HEK293 (cell line): ENCODE data around the gene EXOC8.

Source experiments
- CTCF ChIA-PET: fragments of 350-600 bp; formaldehyde crosslinking; extraction: SDS; loops from one replicate; lab custom pipeline; 2021; ENCODE audit warnings: antibody characterized with exemption; lab: Yijun Ruan, JAX
- POLR2A ChIA-PET: fragments of 300-600 bp; formaldehyde crosslinking; extraction: SDS; loops from one replicate; lab custom pipeline; 2020; ENCODE audit warnings: antibody characterized with exemption, inconsistent platforms; lab: Yijun Ruan, JAX
- H3K27ac ChIP-seq: fragments of 200-500 bp; sonication (Bioruptor generic); 2 replicates; pipeline ENCODE4 v1.5.1; 2014; ENCODE audit warnings: low read depth, low read length, control low read depth, inconsistent platforms; ENCODE audit errors: extremely low read depth
- H3K36me3 ChIP-seq, 2 experiments: fragments of 200-500 bp in 1 of 2; sonication (Bioruptor generic) in 1 of 2; 1 replicate in 1 of 2; 2 replicates in 1 of 2; pipeline ENCODE4 v1.5.1; 2014 to 2017; ENCODE audit warnings: inconsistent platforms in 2 of 2, low read length in 2 of 2; ENCODE audit not compliant: control insufficient read depth in 2 of 2, insufficient read depth in 1 of 2
- H3K4me1 ChIP-seq: fragments of 200-500 bp; sonication (Bioruptor generic); 2 replicates; pipeline ENCODE4 v1.5.1; 2014; ENCODE audit warnings: mild to moderate bottlenecking, low read length, inconsistent platforms; ENCODE audit not compliant: control insufficient read depth, insufficient read depth
- H3K4me3 ChIP-seq: 2 replicates; pipeline ENCODE4 v1.5.1; 2011; ENCODE audit warnings: low read depth, mild to moderate bottlenecking, control low read depth, low read length, moderate library complexity
- H3K9me3 ChIP-seq: fragments of 200-500 bp; sonication (Bioruptor generic); 2 replicates; pipeline ENCODE4 v1.5.1; 2014; ENCODE audit warnings: low read depth, low read length, inconsistent platforms; ENCODE audit not compliant: control insufficient read depth, insufficient read depth
- CTCF ChIP-seq: fragments of 450-650 bp; formaldehyde crosslinking; IDR thresholded peaks from 2 replicates; pipeline ENCODE4 v1.5.1; 2016; ENCODE audit warnings: missing biosample characterization, missing genetic modification characterization
- GLI4 ChIP-seq: fragments of 450-650 bp; formaldehyde crosslinking; IDR thresholded peaks from 2 replicates; pipeline ENCODE4 v1.5.1; 2016; ENCODE audit warnings: missing biosample characterization, missing genetic modification characterization
- HOXC10 ChIP-seq: sonication (generic); formaldehyde crosslinking; IDR thresholded peaks from 2 replicates; pipeline ENCODE4 v1.8.1; 2023; ENCODE audit warnings: mild to moderate bottlenecking, missing genetic modification reagents
- IKZF3 ChIP-seq: fragments of 450-650 bp; IDR thresholded peaks from 2 replicates; pipeline ENCODE4 v1.5.0; 2018; ENCODE audit warnings: missing biosample characterization, mild to moderate bottlenecking, missing genetic modification characterization, moderate library complexity
- KLF16 ChIP-seq: fragments of 450-650 bp; formaldehyde crosslinking; IDR thresholded peaks from 2 replicates; pipeline ENCODE4 v1.5.1; 2017; ENCODE audit warnings: missing biosample characterization, missing genetic modification characterization
- KLF17 ChIP-seq: fragments of 450-650 bp; formaldehyde crosslinking; IDR thresholded peaks from 2 replicates; pipeline ENCODE4 v1.5.1; 2016; ENCODE audit warnings: missing biosample characterization, missing genetic modification characterization
- KLF9 ChIP-seq: fragments of 450-650 bp; formaldehyde crosslinking; IDR thresholded peaks from 2 replicates; pipeline ENCODE4 v1.5.1; 2016; ENCODE audit warnings: missing biosample characterization, missing genetic modification characterization, low read depth
- PBX3 ChIP-seq: sonication (generic); formaldehyde crosslinking; IDR thresholded peaks from 2 replicates; pipeline ENCODE4 v1.8.1; 2022; ENCODE audit warnings: mild to moderate bottlenecking, moderate library complexity, missing genetic modification reagents
- SCRT2 ChIP-seq: fragments of 450-650 bp; formaldehyde crosslinking; IDR thresholded peaks from 2 replicates; pipeline ENCODE4 v1.5.1; 2016; ENCODE audit warnings: missing biosample characterization, missing genetic modification characterization
- YY1 ChIP-seq: fragments of 450-650 bp; formaldehyde crosslinking; IDR thresholded peaks from 2 replicates; pipeline ENCODE4 v1.5.1; 2018; ENCODE audit warnings: missing biosample characterization, missing genetic modification characterization
- ZBTB48 ChIP-seq: fragments of 450-650 bp; formaldehyde crosslinking; IDR thresholded peaks from 2 replicates; pipeline ENCODE4 v1.5.1; 2016; ENCODE audit warnings: missing biosample characterization, missing genetic modification characterization
- ZEB2 ChIP-seq: fragments of 450-650 bp; formaldehyde crosslinking; IDR thresholded peaks from 2 replicates; pipeline ENCODE4 v1.5.1; 2016; ENCODE audit warnings: missing biosample characterization, missing genetic modification characterization
- ZNF146 ChIP-seq: fragments of 450-650 bp; formaldehyde crosslinking; IDR thresholded peaks from 2 replicates; pipeline ENCODE4 v1.5.1; 2016; ENCODE audit warnings: missing biosample characterization, missing genetic modification characterization
- ZNF2 ChIP-seq: fragments of 450-650 bp; formaldehyde crosslinking; IDR thresholded peaks from 2 replicates; pipeline ENCODE4 v1.5.1; 2016; ENCODE audit warnings: missing biosample characterization, missing genetic modification characterization
- ZNF26 ChIP-seq: fragments of 450-650 bp; formaldehyde crosslinking; IDR thresholded peaks from 2 replicates; pipeline ENCODE4 v1.5.1; 2016; ENCODE audit warnings: missing biosample characterization, missing genetic modification characterization
- ZNF280C ChIP-seq: fragments of 450-650 bp; formaldehyde crosslinking; IDR thresholded peaks from 2 replicates; pipeline ENCODE4 v1.5.1; 2016; ENCODE audit warnings: missing biosample characterization, missing genetic modification characterization
- ZNF37A ChIP-seq: fragments of 450-650 bp; IDR thresholded peaks from 2 replicates; pipeline ENCODE4 v1.5.1; 2018; ENCODE audit warnings: missing biosample characterization, missing genetic modification characterization
- ZNF391 ChIP-seq: fragments of 450-650 bp; formaldehyde crosslinking; IDR thresholded peaks from 2 replicates; pipeline ENCODE4 v1.5.1; 2016; ENCODE audit warnings: low read depth, missing biosample characterization, missing genetic modification characterization, borderline replicate concordance
- ZNF394 ChIP-seq: fragments of 450-650 bp; formaldehyde crosslinking; IDR thresholded peaks from 2 replicates; pipeline ENCODE4 v1.5.1; 2016; ENCODE audit warnings: missing biosample characterization, missing genetic modification characterization, mild to moderate bottlenecking, moderate library complexity, borderline replicate concordance
- ZNF423 ChIP-seq: fragments of 450-650 bp; formaldehyde crosslinking; IDR thresholded peaks from 2 replicates; pipeline ENCODE4 v1.5.1; 2016; ENCODE audit warnings: missing biosample characterization, missing genetic modification characterization
- ZNF473 ChIP-seq: fragments of 450-650 bp; formaldehyde crosslinking; IDR thresholded peaks from 2 replicates; pipeline ENCODE4 v1.5.1; 2017; ENCODE audit warnings: missing biosample characterization, missing genetic modification characterization
- ZNF529 ChIP-seq: fragments of 450-650 bp; formaldehyde crosslinking; IDR thresholded peaks from 2 replicates; pipeline ENCODE4 v1.5.1; 2017; ENCODE audit warnings: missing genetic modification characterization, missing biosample characterization; ENCODE audit not compliant: insufficient replicate concordance
- ZNF558 ChIP-seq: fragments of 450-650 bp; formaldehyde crosslinking; IDR thresholded peaks from 2 replicates; pipeline ENCODE4 v1.5.1; 2016; ENCODE audit warnings: missing biosample characterization, missing genetic modification characterization
- ZNF610 ChIP-seq: fragments of 450-650 bp; formaldehyde crosslinking; IDR thresholded peaks from 2 replicates; pipeline ENCODE4 v1.5.1; 2016; ENCODE audit warnings: missing biosample characterization, missing genetic modification characterization, borderline replicate concordance
- ZNF629 ChIP-seq: fragments of 450-650 bp; formaldehyde crosslinking; IDR thresholded peaks from 2 replicates; pipeline ENCODE4 v1.5.1; 2017; ENCODE audit warnings: missing biosample characterization, missing genetic modification characterization
- ZNF639 ChIP-seq: fragments of 450-650 bp; formaldehyde crosslinking; IDR thresholded peaks from 2 replicates; pipeline ENCODE4 v1.5.1; 2016; ENCODE audit warnings: missing biosample characterization, missing genetic modification characterization
- ZNF660 ChIP-seq: fragments of 450-650 bp; IDR thresholded peaks from 2 replicates; pipeline ENCODE4 v1.5.1; 2018; ENCODE audit warnings: missing biosample characterization, mild to moderate bottlenecking, missing genetic modification characterization
- ZNF792 ChIP-seq: fragments of 450-650 bp; formaldehyde crosslinking; IDR thresholded peaks from 2 replicates; pipeline ENCODE4 v1.5.1; 2016; ENCODE audit warnings: missing biosample characterization, missing genetic modification characterization

The EXOC8 gene

GRCh38 chr1:231337472-231338269 is at the start of gene EXOC8:
TSS of gene EXOC8 (minus strand) at chr1:231337852. CDS start at chr1:231337745, 107 bp downstream.
- CTCF ChIA-PET, result interaction anchor here (0.6 to 1.9 kb wide), 9 partner anchors 17 to 587 kb away, joined by 3 to 9 read pairs (median 3); no protein-coding TSS in a partner anchor
- H3K36me3 ChIP-seq, result peaks cover 20 to 29% of the 10 kb centered on the region in 2 experiments
- H3K9me3 ChIP-seq, result no peaks in the 10 kb centered on the region
- peaks cover 9% of the 10 kb centered on the region for H3K4me1 ChIP-seq
- POLR2A ChIA-PET, result interaction anchor here (0.6 to 2.7 kb wide), 40 partner anchors 10 to 1219 kb away, joined by 3 to 21 read pairs (median 4); partner anchors contain the start of genes ARV1, GNPAT and TTC13
- H3K4me3 ChIP-seq, result peak within 1 kb of the TSS; percentile 68
- peak within 1 kb of the TSS; percentile 83 for H3K27ac ChIP-seq
- TF ChIP-seq ZNF423 (tag by site-specific recombination) (no peak), ZNF610 (tag by site-specific recombination) (0 out of 2 replicates have a peak, but pooled peaks have one; percentile 10), ZNF529 (tag by site-specific recombination) (no peak), ZNF473 (tag by site-specific recombination) (no peak), HOXC10 (no peak), GLI4 (0 out of 2 replicates have a peak, but pooled peaks have one; percentile 12), ZNF2 (tag by site-specific recombination) (peak; percentile 80), KLF16 (tag by site-specific recombination) (peak; percentile 84), CTCF (tag by site-specific recombination) (peak; percentile 63; the same call in 1 of the 2 replicates), IKZF3 (peak; percentile 96), ZNF792 (tag by site-specific recombination) (peak; percentile 88; the same call in 1 of the 2 replicates), ZNF146 (tag by site-specific recombination) (no peak; the same call in 1 of the 2 replicates), ZNF391 (tag by site-specific recombination) (peak; percentile 39; the same call in 1 of the 2 replicates), SCRT2 (no peak), ZEB2 (tag by site-specific recombination) (peak; percentile 70), KLF9 (tag by site-specific recombination) (no peak), KLF17 (peak; percentile 40; the same call in 1 of the 2 replicates), ZNF37A (tag by site-specific recombination) (no peak), ZNF280C (no peak), YY1 (tag by site-specific recombination) (peak; percentile 83), ZNF629 (tag by site-specific recombination) (peak; percentile 93), PBX3 (CRISPR knock-in tag) (peak; percentile 80; the same call in 1 of the 2 replicates), ZNF558 (no peak), ZNF639 (tag by site-specific recombination) (peak; percentile 65; the same call in 1 of the 2 replicates), ZBTB48 (no peak; the same call in none of the 2 replicates), ZNF394 (tag by site-specific recombination) (peak; percentile 85), ZNF26 (no peak), ZNF660 (tag by site-specific recombination) (peak; percentile 57)
